Forelimb muscle (tissue), 1 donor: ENCODE measurements around the gene ALDH4A1. TPM values are rescaled to one million over a fixed set of nuclear protein-coding genes. Genes with fewer than 3 reads are reported as not detected.
"Not testable (repeated sequence)": the region's sequence is repeated elsewhere in the genome, so short reads cannot be mapped to it uniquely, and the experiment has no call there.

Source experiments
- DNase-seq: peaks from one replicate; pipeline ENCODE4 v3.0.0-alpha.2; 2013; ENCODE audit warnings: low read depth
- polyA plus RNA-seq: library from polyadenylated mRNA; unstranded; fragments of 120-200 nt; gene quantifications from one replicate; pipeline ENCODE4 v1.2.1, GENCODE V29; 2013; ENCODE audit not compliant: insufficient read length

The ALDH4A1 gene
- polyA plus RNA-seq, 1 donor, result 11.9 TPM

DNA sequence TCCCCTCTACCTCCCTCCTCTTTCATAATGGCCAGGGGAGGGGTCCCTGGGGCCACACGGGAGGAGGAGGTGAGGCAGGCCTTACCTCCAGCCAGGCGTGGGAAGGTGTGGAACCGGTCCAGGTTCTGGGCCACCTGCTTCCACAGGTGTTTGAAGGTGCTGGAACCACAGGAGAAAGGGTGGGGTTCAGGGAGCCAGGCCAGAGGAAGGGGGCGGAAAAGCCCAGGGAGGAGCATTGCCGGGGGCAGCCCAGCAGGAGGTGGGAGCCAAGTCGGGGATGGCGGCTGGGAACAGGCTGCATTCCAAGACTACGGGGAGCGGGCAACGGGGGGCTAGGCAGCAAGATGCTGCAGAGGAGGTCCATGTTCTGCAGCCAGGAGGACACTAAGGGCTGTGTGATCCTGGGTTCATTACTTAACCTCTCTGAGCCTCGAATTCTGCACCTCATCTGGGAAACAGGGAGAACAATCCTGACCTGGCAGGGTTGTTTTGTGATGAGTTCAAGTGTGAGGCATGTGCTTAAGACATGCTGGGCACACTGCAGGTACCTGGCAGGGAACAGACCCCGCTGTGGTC lies 23.1 kb downstream of the ALDH4A1 start:
- no peak for DNase-seq

DNA sequence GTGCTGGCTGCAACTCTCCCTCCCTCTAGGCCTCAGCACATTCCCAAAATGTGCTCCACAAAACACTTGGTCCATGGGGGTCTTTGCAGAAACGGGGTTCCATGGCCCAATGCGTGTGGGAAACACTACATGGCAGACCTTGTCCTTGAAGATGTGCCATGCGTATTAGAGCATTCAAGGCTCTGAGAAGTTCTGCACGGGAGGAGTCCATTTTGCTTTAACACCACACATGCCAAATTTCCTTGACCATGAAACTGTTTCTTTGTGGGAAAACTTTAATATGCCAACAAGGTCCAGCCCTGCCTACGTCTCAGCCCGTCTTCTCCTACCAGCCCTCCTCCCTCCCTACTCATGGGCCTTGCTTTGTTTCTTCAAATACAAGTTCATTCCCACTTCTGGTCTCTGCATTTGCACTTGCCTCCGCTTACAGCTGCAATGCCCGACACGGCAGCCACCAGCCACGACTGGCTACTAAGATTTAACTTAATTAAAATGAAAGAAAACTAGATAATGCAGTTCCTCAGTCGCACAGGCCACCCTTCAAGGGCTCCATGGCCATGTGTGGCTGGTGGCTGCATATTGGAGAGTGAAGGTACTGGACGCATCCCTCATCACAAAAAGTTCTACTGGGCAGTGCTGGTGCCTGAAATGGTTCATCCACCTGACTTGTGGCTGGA lies 23.7 kb downstream of the ALDH4A1 start:
- DNase-seq, result no peak

DNA sequence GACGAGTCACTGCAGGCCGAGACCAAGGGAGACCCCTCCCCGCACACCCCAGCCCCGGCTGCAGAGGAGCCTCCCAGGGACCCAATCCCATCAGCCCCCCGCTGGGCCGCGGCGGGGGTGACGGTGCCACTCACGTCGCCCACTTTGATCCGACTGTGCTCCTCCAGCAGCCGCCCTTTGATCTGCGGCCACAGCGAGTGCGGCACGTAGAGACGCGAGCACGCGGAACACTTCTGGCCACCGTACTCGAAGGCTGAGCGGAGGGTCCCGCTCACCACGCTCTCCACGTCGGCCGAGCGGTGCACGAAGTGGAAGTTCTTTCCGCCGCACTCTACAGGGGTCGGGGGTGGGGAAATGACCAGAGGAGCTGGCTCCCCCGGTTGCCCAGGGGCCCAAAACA lies 25.1 kb downstream of the ALDH4A1 start:
- no peak for DNase-seq

DNA sequence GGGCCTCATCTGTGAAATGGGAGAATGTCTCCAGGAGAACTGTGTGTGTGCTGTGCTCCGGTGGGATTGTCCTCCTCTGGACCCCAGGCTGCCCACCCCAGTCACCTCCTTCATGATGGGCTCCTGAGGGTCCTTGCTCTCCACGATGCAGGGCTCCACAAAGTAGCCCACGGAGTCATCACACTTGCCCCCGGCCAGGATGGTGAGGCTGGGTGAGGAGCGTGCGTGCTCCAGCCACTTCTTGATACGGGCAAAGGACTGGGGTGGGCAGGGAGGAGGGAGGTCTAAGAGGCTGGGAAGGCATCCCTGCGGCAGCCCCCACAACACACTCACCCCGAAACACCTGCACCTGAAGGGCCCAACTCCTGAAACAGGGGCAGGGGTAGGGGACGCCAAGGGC lies 26.1 kb downstream of the ALDH4A1 start:
- no peak for DNase-seq

DNA sequence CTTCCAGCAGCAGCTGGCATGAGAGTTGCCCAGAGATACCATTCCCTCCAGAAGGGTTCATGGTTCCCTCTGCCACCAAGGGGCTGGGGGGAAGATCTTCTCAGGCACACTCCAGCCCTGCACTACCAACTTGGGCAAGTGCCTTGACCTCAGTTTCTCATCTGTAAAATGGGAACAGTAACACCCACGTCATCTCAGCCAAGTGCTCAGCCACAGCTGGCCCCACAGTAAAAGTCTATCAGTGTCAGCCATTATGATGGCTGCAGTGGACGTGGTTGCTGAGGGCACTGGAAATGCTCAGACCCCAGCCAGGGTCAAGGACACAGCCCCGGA lies 26.6 kb downstream of the ALDH4A1 start:
- DNase-seq, result no peak

DNA sequence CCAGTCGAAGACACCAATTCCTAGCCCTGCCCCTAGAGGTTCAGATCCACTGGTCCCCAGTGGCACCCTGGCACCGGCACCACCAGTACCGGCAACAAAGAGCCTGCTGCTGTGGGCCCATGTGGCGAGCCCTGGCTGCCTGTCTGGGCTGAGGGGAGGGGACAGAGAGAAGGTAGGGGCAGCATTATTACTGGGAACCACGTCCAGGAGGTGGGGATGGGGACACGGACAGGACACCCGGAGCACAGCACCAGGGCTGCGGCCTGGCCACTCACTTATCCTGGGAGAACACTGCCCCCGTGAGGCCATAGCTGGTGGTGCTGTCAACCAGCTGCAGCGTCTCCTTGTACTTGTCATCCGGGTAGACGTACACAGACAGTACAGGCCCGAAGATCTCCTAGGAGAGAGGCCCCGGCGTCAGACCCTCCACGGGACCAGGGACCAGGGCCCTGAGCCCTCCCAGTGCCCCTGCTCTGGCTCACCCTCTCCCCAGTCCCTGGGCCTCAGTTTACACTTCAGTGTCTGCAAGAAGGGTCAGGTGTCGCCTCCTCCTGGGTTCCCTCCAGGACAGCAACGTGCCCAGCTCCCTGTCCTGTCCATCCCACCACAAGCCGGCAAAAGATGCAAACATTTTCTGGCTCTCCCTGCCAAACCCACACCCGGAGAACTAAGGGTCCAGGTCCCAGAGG lies 27.1 kb downstream of the ALDH4A1 start:
- DNase-seq, result peak; percentile 55

DNA sequence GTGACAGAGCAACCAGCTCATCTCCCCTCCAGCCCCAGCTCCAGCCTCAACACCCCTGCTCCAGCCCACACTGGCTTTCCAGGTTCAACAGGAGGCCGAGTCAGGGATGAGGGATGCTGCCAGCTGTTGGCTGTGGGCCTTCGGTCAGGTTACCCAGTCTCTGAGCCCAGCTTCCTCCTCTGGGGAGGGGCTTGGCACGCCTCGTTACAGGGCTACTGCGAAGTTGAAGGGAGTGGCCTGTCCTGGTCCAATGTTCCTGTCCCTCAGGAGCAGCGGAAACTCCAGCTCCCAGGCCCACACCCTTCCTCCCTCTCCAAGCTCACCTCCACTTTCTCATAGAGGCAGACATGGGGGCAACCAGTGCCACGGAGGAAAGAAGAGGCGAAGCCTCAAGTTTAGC lies 27.8 kb downstream of the ALDH4A1 start:
- DNase-seq, result no peak

DNA sequence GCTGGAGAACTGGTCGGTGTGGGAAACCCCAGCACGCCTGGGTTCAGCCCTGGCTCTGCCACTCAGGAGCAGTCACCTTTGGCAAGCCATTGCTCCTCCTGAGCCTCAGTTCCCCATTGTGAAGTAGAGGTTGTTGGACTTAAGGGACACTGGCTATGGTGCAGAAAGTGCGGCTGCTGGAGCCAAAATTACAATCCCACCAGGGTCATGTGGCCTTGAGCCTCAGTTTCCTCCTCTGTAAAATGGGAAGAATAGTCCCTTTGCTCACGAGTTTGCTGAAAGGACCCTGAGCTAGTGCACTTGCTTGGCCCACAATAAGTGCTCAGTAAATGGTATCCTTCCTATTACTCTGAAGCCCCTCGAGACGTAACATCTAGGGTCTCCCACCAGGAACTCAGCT lies 28.3 kb downstream of the ALDH4A1 start:
- no peak for DNase-seq

DNA sequence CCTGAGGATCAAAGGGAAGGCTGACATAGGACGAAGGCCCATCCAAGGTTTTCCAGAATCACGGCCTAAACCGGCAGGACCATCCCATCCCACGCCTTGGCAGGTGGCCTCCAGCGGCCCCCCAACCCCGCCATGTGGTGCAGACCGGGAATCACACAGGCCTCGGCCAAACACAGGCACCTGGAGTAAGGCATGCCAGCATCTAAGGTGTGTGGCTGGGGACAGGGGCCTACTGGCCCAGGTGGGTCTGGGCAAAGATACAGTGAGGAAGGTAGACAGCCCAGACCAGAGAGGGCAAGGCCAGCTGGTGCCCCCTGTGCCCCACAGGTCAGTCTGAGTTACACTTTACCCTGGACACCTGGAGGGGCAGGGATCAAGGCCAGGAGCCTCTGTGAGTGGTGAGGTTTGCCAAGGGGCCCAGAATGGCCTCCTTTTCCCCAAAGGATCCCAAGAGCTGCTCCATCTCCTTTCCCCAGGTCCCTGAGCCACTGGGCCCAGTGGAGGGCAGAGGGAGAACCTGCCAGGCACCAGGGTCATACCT lies 30.2 kb downstream of the ALDH4A1 start:
- DNase-seq, result no peak

DNA sequence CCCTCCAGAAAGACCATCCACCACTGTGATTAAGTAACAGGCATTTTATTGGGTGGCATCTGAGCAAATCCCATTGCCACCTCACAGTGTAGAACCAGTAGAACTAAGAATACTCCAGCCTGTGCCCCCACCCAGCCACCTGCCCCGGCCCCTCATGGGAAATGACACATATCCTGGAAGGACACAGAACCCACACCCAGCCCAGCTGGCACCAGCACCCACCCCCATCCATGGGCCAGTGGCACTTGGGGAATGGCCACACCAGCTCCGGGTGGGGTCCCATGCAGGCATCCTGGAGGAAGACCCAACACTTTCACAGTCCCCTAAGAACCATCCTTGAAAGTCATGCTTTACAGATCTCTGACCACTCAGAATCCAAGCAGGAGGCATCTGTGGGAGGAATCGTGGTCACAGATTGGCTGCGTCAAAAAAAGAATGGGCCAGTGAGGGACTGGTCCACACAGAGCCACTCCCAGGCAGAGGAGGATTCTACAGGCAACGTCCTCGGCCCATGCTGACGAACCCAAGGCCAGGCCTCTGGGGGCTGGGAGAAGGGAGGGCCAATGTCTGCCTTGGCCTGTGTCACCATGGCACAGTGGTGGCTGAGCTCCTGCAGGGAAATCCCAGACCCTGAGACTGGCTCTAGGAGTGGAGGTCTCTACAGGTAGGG lies 30.8 kb downstream of the ALDH4A1 start:
- no peak for DNase-seq

DNA sequence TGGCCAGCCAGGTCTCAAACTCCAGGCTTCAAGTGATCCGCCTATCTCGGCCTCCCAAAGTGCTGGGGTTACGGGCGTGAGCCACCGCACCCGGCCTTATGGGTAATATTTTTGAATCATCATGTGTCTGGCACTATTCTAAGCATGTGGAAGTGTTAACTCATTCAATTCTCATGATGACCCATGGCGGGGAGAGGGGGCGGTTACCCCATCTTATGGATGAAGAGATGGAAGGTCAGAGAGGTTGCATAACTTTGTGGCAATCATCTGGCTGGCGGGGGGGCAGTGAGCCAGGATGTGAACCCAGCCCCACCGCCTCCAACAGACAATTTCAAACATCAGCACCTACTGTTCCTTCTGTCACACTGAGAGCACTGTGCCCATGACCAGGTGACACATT lies 31.4 kb downstream of the ALDH4A1 start:
- no peak for DNase-seq

DNA sequence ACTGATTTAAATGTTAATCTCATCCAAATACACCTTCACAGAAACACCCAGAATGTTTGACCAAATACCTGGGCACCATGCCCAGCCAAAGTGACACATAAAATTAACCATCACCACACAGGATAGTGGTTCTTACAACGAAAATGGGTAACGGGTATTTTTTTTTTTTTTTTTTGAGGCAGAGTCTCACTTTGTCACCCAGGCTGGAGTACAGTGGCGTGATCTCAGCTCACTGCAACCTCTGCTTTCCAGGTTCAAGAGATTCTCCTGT lies 31.8 kb downstream of the ALDH4A1 start:
- not testable (repeated sequence) for DNase-seq

DNA sequence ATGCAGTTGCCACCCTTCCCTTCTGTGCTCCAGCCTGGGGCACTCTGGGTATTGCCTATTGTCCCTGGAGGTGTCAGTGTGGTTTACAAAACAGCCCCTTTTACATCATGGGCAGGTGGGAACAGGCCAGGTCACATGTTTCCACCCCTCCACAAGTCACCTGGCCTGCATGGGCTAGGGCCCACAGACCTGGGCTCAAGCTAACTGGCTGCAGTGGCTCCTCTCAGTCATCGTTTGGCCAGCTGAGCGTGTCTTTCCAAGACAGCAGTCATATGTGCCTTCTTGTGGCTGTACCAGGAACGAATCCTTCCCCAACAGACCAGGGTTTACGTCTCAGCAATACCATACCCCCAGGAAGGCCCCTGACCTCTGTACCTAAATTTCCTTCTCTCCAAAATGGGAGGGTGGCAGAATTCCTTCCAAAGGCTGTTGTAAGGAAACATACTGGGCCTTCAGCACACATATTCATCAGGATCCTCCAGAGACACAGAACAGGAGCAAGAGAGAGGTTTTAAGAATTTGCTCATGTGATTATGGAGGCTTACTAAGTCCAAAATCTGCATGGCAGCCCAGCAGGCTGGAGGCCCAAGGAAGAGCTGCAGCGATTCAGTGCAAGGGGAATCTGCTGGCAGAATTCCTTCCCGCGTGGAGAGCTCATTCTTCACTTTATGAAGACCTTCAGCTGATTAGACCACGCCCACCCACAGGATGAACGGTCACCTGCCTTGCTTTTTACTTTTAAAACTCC lies 32.3 kb downstream of the ALDH4A1 start:
- DNase-seq, result no peak

DNA sequence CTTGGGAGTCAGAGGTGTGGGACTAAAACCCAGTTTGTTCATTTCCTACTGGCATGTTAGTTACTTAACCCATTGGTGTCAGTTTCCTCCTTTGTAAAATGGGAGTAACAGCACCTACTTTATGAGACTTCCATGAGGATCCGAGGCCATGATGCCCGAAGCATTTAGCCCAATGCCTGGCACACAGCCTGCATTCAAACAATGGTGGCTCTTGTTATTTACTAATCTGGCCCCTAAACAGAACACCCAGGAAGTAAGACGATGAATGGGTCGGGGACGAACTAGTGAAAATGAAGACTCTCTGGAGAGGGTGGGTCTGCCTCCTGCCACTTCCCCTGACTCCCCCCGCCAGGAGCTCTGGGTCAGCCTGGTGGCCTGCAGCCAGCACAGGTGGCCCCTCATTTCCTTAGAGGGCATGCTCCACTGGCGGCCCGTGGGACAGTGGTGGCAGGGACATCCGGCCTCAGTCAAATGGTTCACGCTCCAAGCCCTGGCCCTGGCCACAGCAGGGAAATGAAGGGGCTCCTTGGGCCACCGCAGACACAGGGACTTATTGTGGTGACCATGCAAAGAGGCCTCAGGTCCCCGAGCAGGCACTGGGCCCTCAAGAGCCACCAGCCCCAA lies 33.4 kb downstream of the ALDH4A1 start:
- DNase-seq, result no peak

DNA sequence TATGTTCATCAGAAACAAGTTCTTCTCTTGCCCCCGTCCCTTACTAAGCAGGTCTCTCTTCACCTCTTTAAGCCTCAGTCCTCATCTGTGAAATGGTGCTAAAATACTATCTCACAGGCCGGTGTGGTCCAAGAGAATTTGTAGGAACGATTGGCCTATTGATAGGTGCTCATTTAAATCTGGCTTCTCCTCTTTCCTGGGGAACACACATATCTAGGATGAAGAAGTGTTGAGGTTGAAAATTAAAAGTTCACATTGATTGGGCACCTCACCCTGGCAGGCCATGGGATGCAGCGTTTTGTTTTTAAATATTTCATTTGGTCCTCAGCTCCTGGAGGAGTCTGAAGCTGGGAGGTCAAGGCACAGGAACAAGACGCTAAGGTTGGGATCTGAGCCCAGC lies 34.0 kb downstream of the ALDH4A1 start:
- DNase-seq, result no peak

DNA sequence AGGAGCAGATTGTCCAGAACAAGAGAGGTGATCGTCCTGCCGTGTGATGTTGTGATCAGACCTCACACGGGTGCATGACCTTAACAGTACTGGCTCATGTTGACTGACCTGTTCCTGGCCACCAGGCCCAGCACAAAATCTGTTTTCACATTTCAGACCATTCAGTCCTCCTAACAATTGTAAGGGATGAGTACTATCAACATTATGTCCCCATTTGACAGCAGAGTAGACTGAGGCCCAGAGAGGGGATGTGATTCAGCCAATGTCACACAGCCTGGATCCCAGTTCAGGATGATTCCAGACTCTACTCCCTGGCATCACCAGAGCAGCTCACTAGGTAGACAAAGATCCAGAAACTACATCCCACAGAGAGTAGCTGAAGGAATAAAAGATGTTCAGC lies 35.5 kb downstream of the ALDH4A1 start:
- no peak for DNase-seq

DNA sequence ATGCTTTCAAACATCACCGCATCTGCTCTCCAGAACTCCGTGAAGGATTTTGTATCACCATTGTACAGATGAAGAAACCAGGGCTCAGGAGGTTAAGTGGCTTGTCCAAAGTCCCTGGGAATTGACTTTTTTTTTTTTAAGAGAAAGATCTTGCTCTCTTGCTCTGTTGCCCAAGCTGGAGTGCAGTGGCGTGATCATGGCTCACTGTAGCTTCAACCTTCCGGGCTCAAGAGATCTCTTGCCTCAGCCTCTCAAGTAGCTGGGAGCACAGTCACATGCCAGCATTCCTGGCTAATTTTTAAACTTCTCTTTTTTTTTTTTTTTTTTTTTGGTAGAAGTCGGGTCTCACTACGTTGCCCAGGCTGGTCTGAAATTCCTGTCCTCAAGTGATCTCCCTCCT lies 36.0 kb downstream of the ALDH4A1 start:
- no peak for DNase-seq

DNA sequence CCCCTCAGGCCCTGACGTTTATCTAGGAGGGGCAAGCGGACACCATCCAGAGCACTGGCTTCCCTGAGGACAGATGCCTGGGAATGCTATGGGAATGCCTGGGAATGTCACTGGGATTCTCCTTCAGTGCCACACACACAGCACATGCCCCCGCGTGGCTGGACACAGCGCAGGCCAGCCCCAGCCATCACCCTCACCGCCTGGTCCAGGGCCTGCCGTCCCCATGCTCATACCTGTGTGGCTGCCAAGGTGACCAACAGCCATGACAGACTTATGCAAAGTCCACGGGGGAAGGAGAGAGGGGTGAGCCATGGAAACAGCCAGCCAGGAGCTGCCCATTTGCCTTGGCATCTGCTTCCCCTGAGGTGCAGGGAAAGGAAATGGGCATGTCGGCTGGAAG lies 37.2 kb downstream of the ALDH4A1 start:
- no peak for DNase-seq

DNA sequence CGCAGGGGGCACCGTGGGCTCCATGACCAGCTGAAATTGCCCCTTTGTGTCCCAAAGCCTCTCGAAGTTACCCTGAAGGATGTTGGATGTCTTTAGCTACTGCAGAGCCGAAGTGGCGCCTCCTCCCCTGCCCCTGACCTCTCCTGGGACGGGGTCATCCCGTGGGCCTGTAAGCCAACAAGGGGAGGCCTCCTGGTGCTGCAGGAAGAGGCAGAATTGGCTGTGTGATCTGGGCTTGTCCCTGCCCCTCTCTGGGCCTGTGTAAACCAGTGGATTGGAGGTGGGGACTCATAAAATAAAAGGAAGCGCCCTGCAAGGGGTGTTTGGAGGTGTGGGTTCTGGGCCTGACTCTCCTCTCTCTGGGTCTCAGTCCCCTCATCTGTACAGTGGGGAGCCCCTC lies 40.8 kb downstream of the ALDH4A1 start:
- DNase-seq, result no peak

DNA sequence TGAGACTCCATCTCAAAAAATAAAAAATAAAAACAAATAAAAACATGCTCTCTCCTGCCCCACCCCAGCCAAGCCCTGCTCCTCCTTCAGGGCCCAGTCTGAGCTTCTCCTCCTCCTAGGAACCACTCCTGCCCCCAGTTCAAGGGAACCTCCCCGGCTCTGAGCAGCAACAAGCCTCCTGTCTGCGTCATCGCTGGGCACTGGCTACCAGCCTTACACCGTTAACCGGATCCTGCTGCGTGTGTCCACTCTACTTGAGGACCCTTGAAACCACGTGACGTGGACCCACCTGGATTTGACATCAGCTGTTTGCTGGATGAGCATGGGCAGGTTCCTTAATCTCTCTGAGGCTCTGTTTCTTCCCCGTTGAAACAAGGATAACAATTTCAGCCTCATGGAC lies 41.3 kb downstream of the ALDH4A1 start:
- DNase-seq, result no peak

DNA sequence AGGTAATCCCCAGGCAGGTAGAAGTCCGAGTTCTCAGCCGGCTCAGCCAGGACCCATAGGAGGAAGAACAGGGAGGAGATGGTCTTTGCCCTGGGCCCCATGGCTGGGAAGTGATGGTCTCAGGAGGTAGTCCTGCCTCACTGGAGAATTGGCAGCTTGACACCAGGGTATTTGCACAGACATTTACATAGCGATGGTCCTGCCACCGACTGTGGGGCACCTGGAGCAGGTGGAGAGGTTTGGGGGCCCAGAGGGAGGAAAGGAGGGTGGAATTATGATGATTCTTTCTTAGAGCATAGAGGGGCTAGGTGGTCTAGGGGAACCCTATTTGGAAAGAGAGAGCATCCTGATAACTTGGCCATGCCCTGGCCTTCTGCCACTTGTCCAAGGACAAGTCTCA lies 42.8 kb downstream of the ALDH4A1 start, which contains the start of gene TAS1R2:
Gene TAS1R2 (minus strand): TSS at position 101 of the 400 bp plus-strand sequence. CDS start 0 bp downstream, at position 101.
- no peak for DNase-seq
